BJ (cell line): Measurements from ENCODE around the gene MTR. TPM values are rescaled to one million over a fixed set of nuclear protein-coding genes. Genes with fewer than 3 reads are reported as not detected.

ENCODE experiments used
- CTCF ChIA-PET: fragments of 350-600 bp; formaldehyde crosslinking; extraction: SDS; loops from one replicate; lab custom pipeline; 2021; ENCODE audit warnings: antibody characterized with exemption, inconsistent platforms; lab: Yijun Ruan, JAX
- POLR2A ChIA-PET: fragments of 300-600 bp; sonication (Branson Sonifier 250); formaldehyde crosslinking; extraction: SDS; loops from one replicate; lab custom pipeline; 2021; ENCODE audit warnings: antibody characterized with exemption; lab: Charles Lee
- DNase-seq: peaks from one replicate; pipeline ENCODE4 v3.0.0-alpha.2; 2011; ENCODE audit warnings: low read depth
- H3K27me3 ChIP-seq: 2 replicates; pipeline ENCODE4 v1.6.0; 2011; ENCODE audit warnings: low read length; ENCODE audit not compliant: control insufficient read depth, insufficient read depth
- H3K36me3 ChIP-seq: 2 replicates; pipeline ENCODE4 v1.5.1; 2011; ENCODE audit warnings: low read length; ENCODE audit not compliant: control insufficient read depth, insufficient read depth
- H3K4me3 ChIP-seq: 2 replicates; pipeline ENCODE4 v1.5.1; 2011; ENCODE audit warnings: low read depth, mild to moderate bottlenecking, control low read depth, low read length
- polyA plus RNA-seq: library from polyadenylated mRNA; depleted of rRNA; stranded (reverse); fragments of >200 nt; gene quantifications from 2 replicates; pipeline ENCODE4 v1.2.3, GENCODE V29; 2011
- TF ChIP-seq, protein P1 (sequence below): IDR thresholded peaks from 2 replicates; pipeline ENCODE4 v1.5.1; 2011; ENCODE audit warnings: low read depth, mild to moderate bottlenecking, control low read depth, inconsistent platforms, low read length, moderate library complexity; ENCODE audit not compliant: insufficient read depth

MTR gene
- polyA plus RNA-seq, 1 experiment: 5.3 TPM

DNA sequence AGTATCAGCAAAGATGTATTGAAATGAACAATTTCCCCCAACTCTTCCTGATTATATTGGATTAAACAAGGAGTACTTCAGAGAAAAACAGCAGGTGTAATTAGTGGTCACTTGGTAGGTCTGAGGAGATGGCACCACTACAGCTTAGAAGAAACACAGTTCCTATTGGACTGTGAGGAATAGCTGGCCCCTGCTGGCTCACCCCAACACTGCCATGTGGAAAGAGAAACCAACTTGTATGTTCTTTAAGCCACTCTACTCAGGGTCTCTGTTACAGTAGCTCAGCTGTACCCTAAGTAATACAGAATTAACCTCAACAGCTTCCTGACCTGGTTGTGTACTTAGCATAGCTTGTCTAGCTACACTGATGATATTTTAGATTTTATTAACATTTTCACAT, 26.5 kb upstream of the MTR start:
- POLR2A ChIA-PET: no interaction called here
- CTCF ChIA-PET: interaction anchor here (2.1 to 2.4 kb wide), 2 partner anchors 9 to 85 kb away, joined by 5 to 11 read pairs; no protein-coding TSS in a partner anchor
- no peak for DNase-seq

DNA sequence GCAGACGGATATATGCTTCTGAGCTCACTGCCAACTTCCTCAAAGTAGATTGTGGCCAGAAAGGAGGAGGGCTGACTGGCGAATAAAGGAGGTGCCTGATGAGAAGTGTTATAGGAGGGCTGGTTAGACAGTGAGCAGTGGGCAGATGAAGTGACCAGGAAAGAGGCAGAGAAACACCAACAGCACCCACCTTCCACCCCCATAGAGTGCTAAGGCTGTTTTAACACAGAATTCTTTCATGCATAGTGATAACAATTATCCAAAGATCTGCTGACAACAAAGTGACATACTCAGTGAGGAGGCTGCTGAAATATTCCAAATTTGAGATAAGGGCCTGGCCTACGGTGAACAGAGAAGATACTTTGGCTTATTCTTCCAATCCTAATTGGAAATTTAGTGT, 21.2 kb upstream of the MTR start:
- H3K27me3 ChIP-seq: no peaks in the 10 kb centered on the region
- no peak overlapping the region for H3K4me3 ChIP-seq
- ChIA-PET CTCF (no interaction called here), POLR2A (no interaction called here)
- no peaks in the 10 kb centered on the region for H3K36me3 ChIP-seq
- TF ChIP-seq, protein P1, sequence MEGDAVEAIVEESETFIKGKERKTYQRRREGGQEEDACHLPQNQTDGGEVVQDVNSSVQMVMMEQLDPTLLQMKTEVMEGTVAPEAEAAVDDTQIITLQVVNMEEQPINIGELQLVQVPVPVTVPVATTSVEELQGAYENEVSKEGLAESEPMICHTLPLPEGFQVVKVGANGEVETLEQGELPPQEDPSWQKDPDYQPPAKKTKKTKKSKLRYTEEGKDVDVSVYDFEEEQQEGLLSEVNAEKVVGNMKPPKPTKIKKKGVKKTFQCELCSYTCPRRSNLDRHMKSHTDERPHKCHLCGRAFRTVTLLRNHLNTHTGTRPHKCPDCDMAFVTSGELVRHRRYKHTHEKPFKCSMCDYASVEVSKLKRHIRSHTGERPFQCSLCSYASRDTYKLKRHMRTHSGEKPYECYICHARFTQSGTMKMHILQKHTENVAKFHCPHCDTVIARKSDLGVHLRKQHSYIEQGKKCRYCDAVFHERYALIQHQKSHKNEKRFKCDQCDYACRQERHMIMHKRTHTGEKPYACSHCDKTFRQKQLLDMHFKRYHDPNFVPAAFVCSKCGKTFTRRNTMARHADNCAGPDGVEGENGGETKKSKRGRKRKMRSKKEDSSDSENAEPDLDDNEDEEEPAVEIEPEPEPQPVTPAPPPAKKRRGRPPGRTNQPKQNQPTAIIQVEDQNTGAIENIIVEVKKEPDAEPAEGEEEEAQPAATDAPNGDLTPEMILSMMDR: no peak
- DNase-seq: no peak

More for the DNA sequence above, 26.5 kb upstream of the MTR start:
- no peaks in the 10 kb centered on the region for H3K27me3 ChIP-seq
- no peak overlapping the region for H3K4me3 ChIP-seq
- no peaks in the 10 kb centered on the region for H3K36me3 ChIP-seq
- TF ChIP-seq, protein P1: no peak

- H3K36me3 ChIP-seq: no peaks in the 10 kb centered on the region
- no peaks in the 10 kb centered on the region for H3K27me3 ChIP-seq
- no peak overlapping the region for H3K4me3 ChIP-seq
- ChIA-PET CTCF (interaction anchor here (1.1 kb wide), 1 partner anchor 16 kb away, joined by 7 read pairs; no protein-coding TSS in a partner anchor), POLR2A (no interaction called here)
- TF ChIP-seq, protein P1: peak; percentile 37
- no peak for DNase-seq
These were observed 20.2 kb upstream of the MTR start for GRCh38 chr1:236774926-236775325.

GRCh38 chr1:236779312-236779711, 15.8 kb upstream of the MTR start:
- TF ChIP-seq, protein P1: no peak
- no peak overlapping the region for H3K4me3 ChIP-seq
- CTCF ChIA-PET: no interaction called here
- POLR2A ChIA-PET: no interaction called here
- no peaks in the 10 kb centered on the region for H3K36me3 ChIP-seq
- no peaks in the 10 kb centered on the region for H3K27me3 ChIP-seq
- no peak for DNase-seq

GRCh38 chr1:236785477-236785876, 9.6 kb upstream of the MTR start:
- POLR2A ChIA-PET: no interaction called here
- Histone ChIP-seq H3K27me3 (no peaks in the 10 kb centered on the region), H3K36me3 (no peaks in the 10 kb centered on the region), H3K4me3 (no peak overlapping the region)
- CTCF ChIA-PET: no interaction called here
- TF ChIP-seq, protein P1: no peak
- DNase-seq: no peak
